Measurements from ENCODE around the gene ZNF621. TPM values are rescaled to one million over a fixed set of nuclear protein-coding genes. Genes with fewer than 3 reads are reported as not detected.

The ZNF621 gene
- total and polyA plus RNA-seq, 8 donors: 5.7 to 56.0 (median 14.3) TPM

DNA sequence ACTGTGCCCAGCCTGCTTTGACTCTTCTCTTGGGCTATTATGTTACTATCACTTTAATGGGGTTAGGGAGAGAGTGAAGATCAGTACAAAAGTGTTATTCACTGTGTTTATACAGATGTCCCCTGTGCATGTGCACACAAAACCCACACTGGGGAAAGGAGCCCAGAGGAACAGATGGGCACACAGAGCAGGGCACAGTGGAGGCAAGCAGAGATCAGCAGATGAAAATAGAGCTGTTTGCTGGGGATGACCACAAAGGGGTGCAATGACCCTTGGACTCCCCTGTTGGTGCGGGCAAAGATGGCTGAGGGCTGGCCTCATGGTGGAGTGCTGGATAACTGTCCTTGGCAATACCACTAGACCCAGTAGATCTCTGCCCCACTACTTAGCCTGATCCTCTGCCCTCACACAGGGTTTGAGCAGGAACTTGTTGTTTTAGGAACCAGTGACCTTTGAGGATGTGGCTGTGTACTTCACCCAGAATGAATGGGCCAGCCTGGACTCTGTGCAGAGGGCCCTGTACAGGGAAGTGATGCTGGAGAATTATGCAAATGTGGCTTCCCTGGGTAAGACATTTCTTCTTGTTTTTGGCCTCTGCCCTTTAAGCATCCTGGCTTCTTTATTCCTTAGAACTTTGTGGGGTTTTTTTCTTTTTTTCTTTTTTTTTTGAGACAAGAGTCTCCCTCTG lies 13.6 kb upstream of the ZNF621 start:
- H3K27me3 ChIP-seq: no peaks in the 10 kb centered on the region
- no peak for DNase-seq
- intact Hi-C loops (cut with DNase I; ENCODE audit: low total_unique reads): no loop called here
- no peaks in the 10 kb centered on the region for H3K9me3 ChIP-seq
- no peak overlapping the region for H3K4me3 ChIP-seq
- 94 to 100% (median 100%) methylated on average over 1 of the region's 1 CpG for WGBS, 5 donors
- H3K4me1 ChIP-seq: peaks cover 4 to 14% (median 6%) of the 10 kb centered on the region in 4 donors
- peaks cover 0 to 63% (median 59%) of the 10 kb centered on the region in 4 donors for H3K36me3 ChIP-seq
- TF ChIP-seq POLR2AphosphoS5 (IDR thresholded peaks at IDR 0.05) (no peak), POLR2A (IDR thresholded peaks at IDR 0.05) (no peak), EP300 (IDR thresholded peaks at IDR 0.05) (no peak)
- TF ChIP-seq, protein P1, sequence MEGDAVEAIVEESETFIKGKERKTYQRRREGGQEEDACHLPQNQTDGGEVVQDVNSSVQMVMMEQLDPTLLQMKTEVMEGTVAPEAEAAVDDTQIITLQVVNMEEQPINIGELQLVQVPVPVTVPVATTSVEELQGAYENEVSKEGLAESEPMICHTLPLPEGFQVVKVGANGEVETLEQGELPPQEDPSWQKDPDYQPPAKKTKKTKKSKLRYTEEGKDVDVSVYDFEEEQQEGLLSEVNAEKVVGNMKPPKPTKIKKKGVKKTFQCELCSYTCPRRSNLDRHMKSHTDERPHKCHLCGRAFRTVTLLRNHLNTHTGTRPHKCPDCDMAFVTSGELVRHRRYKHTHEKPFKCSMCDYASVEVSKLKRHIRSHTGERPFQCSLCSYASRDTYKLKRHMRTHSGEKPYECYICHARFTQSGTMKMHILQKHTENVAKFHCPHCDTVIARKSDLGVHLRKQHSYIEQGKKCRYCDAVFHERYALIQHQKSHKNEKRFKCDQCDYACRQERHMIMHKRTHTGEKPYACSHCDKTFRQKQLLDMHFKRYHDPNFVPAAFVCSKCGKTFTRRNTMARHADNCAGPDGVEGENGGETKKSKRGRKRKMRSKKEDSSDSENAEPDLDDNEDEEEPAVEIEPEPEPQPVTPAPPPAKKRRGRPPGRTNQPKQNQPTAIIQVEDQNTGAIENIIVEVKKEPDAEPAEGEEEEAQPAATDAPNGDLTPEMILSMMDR (IDR thresholded peaks at IDR 0.05): no peak
- H3K27ac ChIP-seq: no peak overlapping the region

DNA sequence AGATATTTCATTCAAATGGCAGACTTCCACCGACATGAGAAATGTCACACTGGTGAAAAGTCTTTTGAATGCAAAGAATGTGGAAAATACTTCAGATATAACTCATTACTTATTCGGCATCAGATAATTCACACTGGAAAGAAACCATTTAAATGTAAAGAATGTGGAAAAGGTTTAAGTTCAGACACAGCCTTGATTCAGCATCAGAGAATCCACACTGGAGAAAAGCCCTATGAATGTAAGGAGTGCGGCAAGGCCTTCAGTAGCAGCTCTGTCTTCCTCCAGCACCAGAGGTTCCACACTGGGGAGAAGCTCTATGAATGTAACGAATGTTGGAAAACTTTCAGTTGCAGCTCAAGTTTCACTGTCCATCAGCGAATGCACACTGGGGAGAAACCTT lies 8.6 kb upstream of the ZNF621 start:
- TF ChIP-seq POLR2AphosphoS5 (IDR thresholded peaks at IDR 0.05): no peak
- no peak for TF ChIP-seq EP300 (IDR thresholded peaks at IDR 0.05)
- no peak for TF ChIP-seq POLR2A (IDR thresholded peaks at IDR 0.05)
- TF ChIP-seq, protein P1 (IDR thresholded peaks at IDR 0.05): no peak
- 94 to 96% (median 95%) methylated on average over 5 of the region's 5 CpGs for WGBS, 5 donors
- H3K27me3 ChIP-seq: no peaks in the 10 kb centered on the region
- no peak overlapping the region for H3K27ac ChIP-seq
- H3K4me1 ChIP-seq: no peaks in the 10 kb centered on the region
- intact Hi-C loops (cut with DNase I; ENCODE audit: low total_unique reads): no loop called here
- DNase-seq: peak in 1 of 2 donors; percentile 20
- H3K36me3 ChIP-seq: peaks cover 5 to 59% (median 56%) of the 10 kb centered on the region in 4 donors
- H3K9me3 ChIP-seq: no peaks in the 10 kb centered on the region
- no peak overlapping the region for H3K4me3 ChIP-seq

DNA sequence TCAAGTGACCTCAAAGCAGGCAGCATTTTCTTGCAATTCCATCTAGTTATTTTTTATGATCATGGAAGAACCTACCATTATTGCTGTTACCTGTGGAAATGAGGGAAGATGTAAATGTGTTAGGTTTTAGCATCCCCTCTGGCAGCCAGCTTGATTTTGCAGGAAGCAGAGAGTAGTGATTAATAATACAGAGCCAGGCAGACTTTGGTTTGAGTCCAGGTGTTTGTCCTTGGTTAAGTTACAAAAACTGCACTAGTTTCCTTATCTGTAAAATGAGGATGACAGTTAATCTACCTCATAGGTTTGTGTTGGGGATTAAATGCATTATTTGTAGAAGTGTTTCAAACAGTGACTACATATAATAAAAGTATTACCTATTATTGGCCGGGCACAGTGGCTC lies 6.7 kb upstream of the ZNF621 start:
- DNase-seq: no peak
- peaks cover 5 to 41% (median 39%) of the 10 kb centered on the region in 4 donors for H3K36me3 ChIP-seq
- no peak overlapping the region for H3K27ac ChIP-seq
- H3K4me3 ChIP-seq: no peak overlapping the region
- H3K27me3 ChIP-seq: no peaks in the 10 kb centered on the region
- TF ChIP-seq EP300 (IDR thresholded peaks at IDR 0.05) (no peak), POLR2AphosphoS5 (IDR thresholded peaks at IDR 0.05) (no peak), POLR2A (IDR thresholded peaks at IDR 0.05) (no peak)
- TF ChIP-seq, protein P1 (IDR thresholded peaks at IDR 0.05): no peak
- no peaks in the 10 kb centered on the region for H3K9me3 ChIP-seq
- no peaks in the 10 kb centered on the region for H3K4me1 ChIP-seq
- intact Hi-C loops (cut with DNase I; ENCODE audit: low total_unique reads): no loop called here
- WGBS, 5 donors: 79 to 100% (median 92%) methylated on average over 1 of the region's 1 CpG

DNA sequence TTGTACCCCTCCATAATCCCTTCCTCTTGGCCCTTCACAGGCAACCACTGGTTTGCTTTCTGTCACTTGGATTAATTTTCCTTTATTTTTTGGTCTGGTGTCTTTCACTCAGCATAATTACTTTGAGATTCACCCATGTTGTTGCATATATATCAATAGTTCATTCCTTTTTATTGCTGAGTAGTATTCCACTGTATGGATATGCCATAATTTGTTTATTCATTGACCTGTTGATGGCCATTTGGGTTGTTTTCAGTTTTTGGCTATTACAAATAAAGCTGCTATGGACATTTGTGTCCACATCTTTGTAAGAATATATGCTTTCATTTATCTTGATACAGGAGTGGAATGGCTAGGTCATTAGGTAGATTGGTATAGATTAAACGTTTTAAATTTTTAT lies 5.9 kb upstream of the ZNF621 start:
- Histone ChIP-seq H3K4me3 (no peak overlapping the region), H3K4me1 (peaks cover 0 to 7% (median 3%) of the 10 kb centered on the region in 4 donors), H3K36me3 (peaks cover 5 to 39% (median 34%) of the 10 kb centered on the region in 4 donors), H3K27ac (no peak overlapping the region), H3K9me3 (no peaks in the 10 kb centered on the region), H3K27me3 (no peaks in the 10 kb centered on the region)
- TF ChIP-seq POLR2A (IDR thresholded peaks at IDR 0.05) (no peak), EP300 (IDR thresholded peaks at IDR 0.05) (no peak), POLR2AphosphoS5 (IDR thresholded peaks at IDR 0.05) (no peak)
- TF ChIP-seq, protein P1 (IDR thresholded peaks at IDR 0.05): no peak
- DNase-seq: no peak
- WGBS, 5 donors: 93 to 100% (median 97%) methylated on average over 1 of the region's 1 CpG
- intact Hi-C loops (cut with DNase I; ENCODE audit: low total_unique reads): no loop called here
